ENCODE data around the gene STOML2. TPM values are rescaled to one million over a fixed set of nuclear protein-coding genes. Genes with fewer than 3 reads are reported as not detected.

STOML2 gene
- total RNA-seq, 1 donor from 2014 or later, result 149 TPM

Other genes with a start within 250 kb of the STOML2 start
- gene PHF24, start 144.8 kb downstream of the STOML2 start, total RNA-seq (ENCODE audit: low replicate concordance), result 0.19 and 0.88 TPM in 2 replicates
- gene DNAJB5, start 113.4 kb downstream of the STOML2 start, total RNA-seq (ENCODE audit: low replicate concordance), result 4.8 and 12.2 TPM in 2 replicates
- gene VCP, start 30.5 kb downstream of the STOML2 start, total RNA-seq (ENCODE audit: low replicate concordance), result 258 and 285 TPM in 2 replicates
- 33.9 and 72.6 TPM in 2 replicates for gene FANCG, start 23.2 kb downstream of the STOML2 start, total RNA-seq (ENCODE audit: low replicate concordance)
- gene PIGO, start 6.5 kb downstream of the STOML2 start, total RNA-seq (ENCODE audit: low replicate concordance), result 24.6 and 28.1 TPM in 2 replicates
- gene ATOSB, start 12.7 kb upstream of the STOML2 start, total RNA-seq (ENCODE audit: low replicate concordance), result 15.6 and 23.3 TPM in 2 replicates
- 48.9 and 62.1 TPM in 2 replicates for gene UNC13B, start 58.9 kb upstream of the STOML2 start, total RNA-seq (ENCODE audit: low replicate concordance)

Measured in type B pancreatic cell (in vitro differentiated cells).